Fibroblast of skin of back (primary cell): ENCODE results near the gene KLHL13. TPM values are rescaled to one million over a fixed set of nuclear protein-coding genes. Genes with fewer than 3 reads are reported as not detected.
"Not testable (repeated sequence)": the region's sequence is repeated elsewhere in the genome, so short reads cannot be mapped to it uniquely, and the experiment has no call there.

ENCODE experiments used
- DNase-seq: peaks from one replicate; pipeline ENCODE4 v3.0.0-alpha.2; 2013
- polyA plus RNA-seq, 2 experiments: library from polyadenylated mRNA; unstranded; fragments of 120-200 nt; gene quantifications; one replicate each; pipeline ENCODE4 v1.2.1, GENCODE V29; 2013; ENCODE audit not compliant: insufficient read length in 2 of 2

KLHL13 gene
- polyA plus RNA-seq (2013, experiment 1 of 2; ENCODE audit: insufficient read length) = 0.42 TPM
- 0.26 TPM for polyA plus RNA-seq (2013, experiment 2 of 2; ENCODE audit: insufficient read length)

- DNase-seq = peak; percentile 27
These were observed at the start of gene KLHL13 for GRCh38 chrX:118116713-118117550. KLHL13 (minus strand) TSS chrX:118116810; CDS start chrX:118028473, 88,337 bp downstream.

- no peak for DNase-seq
These were observed 47.5 kb upstream of the KLHL13 start for GRCh38 chrX:118164138-118164537.

DNA sequence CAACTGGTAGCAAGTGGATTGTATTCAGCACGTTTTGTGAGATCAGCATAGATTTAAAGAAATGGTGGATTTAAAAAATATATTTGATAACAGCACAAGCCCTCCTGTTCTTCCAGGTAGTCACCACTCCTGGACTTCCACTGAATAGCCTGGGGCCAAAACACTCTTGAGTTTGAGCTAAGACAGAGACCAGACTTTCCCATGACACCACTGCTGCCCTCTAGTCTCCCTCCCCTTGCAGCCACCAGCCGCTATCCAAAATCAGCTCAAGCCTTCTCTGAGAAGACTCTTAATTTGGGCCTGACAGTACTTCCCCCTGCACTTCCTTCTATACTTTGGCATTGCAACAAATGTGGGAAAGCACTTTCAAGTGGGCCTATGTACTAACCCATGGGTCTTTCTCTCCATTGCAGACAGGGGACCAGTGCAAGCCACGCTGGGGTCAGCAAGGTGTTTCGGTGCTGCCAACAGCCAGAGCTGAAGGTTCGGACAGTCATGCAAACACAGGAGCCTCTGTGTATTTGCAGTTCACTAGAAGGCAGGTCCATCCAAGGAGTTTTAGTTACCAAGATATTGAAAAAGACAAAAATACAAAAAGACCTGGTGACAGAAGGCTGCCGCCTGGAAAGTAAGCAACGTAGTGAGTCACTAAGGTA, 40.5 kb upstream of the KLHL13 start:
- DNase-seq = no peak

DNA sequence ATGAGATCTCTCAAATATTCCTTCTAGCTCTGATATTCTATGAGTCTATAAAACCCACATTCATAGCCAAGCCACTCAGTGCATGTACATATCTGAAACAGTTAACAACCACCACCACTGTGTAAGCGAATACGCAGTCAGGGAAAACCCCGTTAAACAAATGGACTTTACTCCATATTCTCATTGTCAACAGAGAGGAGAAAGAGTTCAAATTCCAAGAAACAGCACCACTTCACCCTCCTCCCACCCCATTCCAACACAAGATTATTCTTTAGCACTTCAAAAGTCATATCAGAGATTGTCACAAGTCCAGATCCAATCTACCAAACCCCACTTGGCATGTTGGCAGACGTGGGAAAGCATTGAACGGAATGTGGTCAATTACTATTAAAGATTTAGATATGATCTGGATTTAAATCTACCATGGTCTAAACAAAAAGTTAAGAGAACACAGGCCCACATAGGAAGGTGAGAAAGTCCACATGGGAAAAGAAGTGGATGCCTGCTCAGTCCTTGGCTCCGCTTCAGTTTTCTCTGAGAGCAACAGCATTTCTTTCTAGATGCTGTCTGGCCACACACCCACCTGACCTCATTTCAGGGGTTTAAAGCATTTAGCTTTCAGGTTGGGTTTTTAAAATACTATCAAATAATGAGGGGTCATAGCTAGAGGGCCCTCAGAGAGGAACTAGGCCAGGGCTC, 39.8 kb upstream of the KLHL13 start:
- DNase-seq = no peak

DNA sequence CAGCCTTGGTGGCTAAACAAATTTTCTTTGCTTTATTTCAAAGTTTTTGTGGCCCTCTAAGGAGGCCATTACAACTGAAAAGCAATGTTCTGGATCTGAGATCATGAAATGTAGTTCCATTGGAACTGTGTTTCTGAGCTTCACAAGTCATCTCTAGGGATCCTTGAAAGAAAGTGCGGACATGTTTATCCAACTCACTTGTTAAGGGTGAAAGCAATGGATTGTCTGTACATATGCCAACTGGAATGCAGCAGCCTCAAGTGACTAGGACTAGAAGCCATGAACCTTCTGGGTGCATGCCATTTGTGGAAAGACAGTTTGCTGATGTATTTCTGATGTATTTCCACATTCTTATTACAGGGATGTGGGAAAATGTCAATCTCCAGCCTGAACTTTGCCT, 36.7 kb upstream of the KLHL13 start:
- DNase-seq = no peak

DNA sequence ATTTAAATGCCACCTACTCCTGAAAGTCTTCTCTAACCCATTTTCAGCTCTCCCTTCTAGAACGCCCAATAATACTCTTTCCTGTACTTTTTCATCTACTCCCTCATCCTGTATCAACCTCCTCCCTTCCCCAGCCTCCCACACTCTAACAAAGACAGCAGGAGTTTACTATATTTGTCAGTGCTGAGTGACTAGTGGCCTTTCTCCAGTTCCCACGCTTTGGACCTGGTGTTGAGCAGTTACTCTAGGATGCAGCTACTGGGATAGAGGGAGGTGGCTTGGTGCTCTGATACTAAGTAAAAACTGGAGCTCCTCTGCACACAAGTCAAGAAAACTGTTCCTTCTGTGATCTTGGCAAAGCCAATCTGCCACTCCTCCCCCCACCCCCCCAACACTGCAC, 36.1 kb upstream of the KLHL13 start:
- DNase-seq = no peak

DNA sequence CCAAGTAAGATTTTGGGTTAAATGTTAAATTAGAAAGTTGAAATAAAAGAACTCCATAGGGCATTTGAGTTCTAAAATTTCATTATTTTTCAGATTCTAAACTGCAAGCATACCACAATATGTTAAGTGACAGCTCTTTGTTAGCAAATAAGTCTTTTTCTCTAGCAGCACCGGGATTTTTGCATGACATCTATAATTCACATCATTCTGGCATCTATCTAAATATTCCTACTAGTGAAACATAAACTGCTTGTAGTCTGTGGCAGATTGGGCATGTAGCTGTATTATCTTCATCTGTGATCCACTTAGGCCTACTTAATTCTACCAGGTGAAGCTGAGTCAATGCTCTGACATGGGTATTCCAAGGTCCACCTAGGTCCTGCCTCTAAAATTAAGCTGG, 32.1 kb upstream of the KLHL13 start:
- no peak for DNase-seq

DNA sequence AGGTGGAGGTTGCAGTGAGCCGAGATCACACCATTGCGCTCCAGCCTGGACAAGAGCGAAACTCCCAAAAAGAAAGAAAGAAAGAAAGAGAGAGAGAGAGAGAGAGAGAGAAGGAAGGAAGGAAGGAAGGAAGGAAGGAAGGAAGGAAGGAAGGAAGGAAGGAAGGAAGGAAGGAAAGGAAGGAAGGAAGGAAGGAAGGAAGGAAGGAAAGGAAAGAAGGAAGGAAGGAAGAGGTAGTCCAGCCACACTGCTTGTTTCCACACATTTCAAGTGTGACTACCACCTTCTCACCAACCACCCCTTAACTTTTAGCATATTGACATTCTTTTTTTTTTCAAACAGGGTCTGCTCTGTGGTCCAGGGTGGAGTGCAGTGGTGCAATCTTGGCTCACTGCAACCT, 31.2 kb upstream of the KLHL13 start:
- not testable (repeated sequence) for DNase-seq

DNA sequence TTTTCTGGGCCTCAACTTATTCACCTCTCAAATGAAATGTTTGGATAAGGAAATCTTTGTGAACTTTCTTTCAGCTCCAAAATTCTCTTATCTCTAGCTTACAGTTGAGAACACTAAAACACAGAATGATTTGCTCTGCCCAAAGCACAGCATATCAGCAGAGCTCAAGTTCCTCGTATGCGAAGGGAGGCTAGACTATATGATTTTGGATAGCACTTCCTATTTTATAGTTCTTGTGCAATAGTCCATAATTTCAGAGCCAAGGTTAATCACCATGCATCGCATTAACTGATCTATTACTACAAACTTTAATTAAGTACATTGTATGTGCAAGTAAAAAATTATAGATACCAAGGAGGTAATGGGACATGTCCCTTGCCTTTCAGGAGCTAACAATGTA, 27.0 kb upstream of the KLHL13 start:
- no peak for DNase-seq

- no peak for DNase-seq
These were observed 14.7 kb upstream of the KLHL13 start for GRCh38 chrX:118131336-118131735.

GRCh38 chrX:118129681-118130080, 13.1 kb upstream of the KLHL13 start:
- DNase-seq = no peak

GRCh38 chrX:118128724-118129123, 12.1 kb upstream of the KLHL13 start:
- no peak for DNase-seq

- DNase-seq = no peak
These were observed 9.7 kb upstream of the KLHL13 start for GRCh38 chrX:118126286-118126685.

DNA sequence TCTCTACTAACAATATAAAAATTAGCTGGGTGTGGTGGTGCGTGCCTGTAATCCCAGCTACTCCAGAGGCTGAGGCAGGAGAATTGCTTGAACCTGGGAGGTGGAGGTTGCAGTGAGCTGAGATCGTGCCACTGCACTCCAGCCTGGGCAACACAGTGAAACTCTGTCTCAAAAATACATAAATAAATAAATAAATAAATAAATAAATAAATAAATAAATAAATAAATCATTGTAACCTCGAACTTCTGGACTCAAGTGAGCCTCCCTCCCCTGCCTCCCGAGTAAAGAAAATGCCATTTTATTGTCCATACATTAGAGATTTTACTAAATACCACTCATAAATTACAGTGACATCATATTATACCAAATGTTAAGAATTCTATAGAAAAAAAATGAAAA, 7.6 kb upstream of the KLHL13 start:
- not testable (repeated sequence) for DNase-seq

- DNase-seq = peak; percentile 3
These were observed 1.1 kb upstream of the KLHL13 start for GRCh38 chrX:118117741-118118140.

- peak; percentile 1 for DNase-seq
These were observed 477 bp downstream of the KLHL13 start for GRCh38 chrX:118115953-118116712.

- DNase-seq = no peak
These were observed 1.6 kb downstream of the KLHL13 start for GRCh38 chrX:118114971-118115370.

GRCh38 chrX:118109065-118109464, 7.5 kb downstream of the KLHL13 start:
- DNase-seq = no peak

- DNase-seq = no peak
These were observed 8.3 kb downstream of the KLHL13 start for GRCh38 chrX:118108304-118108703.

- no peak for DNase-seq
These were observed 16.5 kb downstream of the KLHL13 start for GRCh38 chrX:118100091-118100490.

DNA sequence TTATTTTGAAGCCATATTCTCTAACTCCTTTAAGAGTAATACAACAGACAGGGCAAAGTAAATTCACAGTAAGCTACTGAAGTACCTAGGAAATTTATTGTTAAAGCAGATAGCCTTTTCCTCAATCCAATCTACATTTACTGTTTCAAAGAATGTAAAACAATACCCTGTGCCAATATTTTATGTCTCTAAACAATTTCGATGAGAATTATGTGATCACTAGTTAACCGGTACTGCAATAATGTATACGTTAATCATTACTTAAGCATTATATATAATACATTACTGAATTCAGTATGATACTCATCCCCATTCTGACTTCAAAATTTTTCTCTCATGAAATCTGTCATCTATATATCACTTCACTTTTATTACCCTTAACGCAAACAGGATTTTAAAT, 28.5 kb downstream of the KLHL13 start:
- no peak for DNase-seq

- no peak for DNase-seq
These were observed 42.4 kb downstream of the KLHL13 start for GRCh38 chrX:118074196-118074595.
